Adrenal gland (tissue), 12 donors: ENCODE results near the gene PRR16. TPM values are rescaled to one million over a fixed set of nuclear protein-coding genes. Genes with fewer than 3 reads are reported as not detected.

Experiments
- DNase-seq, 7 donors: peaks; one replicate each; pipeline ENCODE4 v3.0.0-alpha.2; 2019 to 2020
- H3K27ac ChIP-seq, 5 donors: fragments of 200-600 bp; sonication (generic) in 4 of 5; 1 replicate in 3 of 5; 2 replicates in 2 of 5; pipeline versions ENCODE4 v1.5.1 to v1.8.0; 2016 to 2020; ENCODE audit warnings: mild to moderate bottlenecking in 1 of 5
- H3K27me3 ChIP-seq: fragments of 200-600 bp; 2 replicates; pipeline ENCODE4 v1.8.0; 2021
- H3K36me3 ChIP-seq, 2 donors: fragments of 200-600 bp; replicated peaks in 1 of 2; 1 replicate in 1 of 2; 2 replicates in 1 of 2; pipeline versions ENCODE4 v1.5.1 to v1.8.0; 2018 to 2022
- H3K4me1 ChIP-seq, 2 donors: fragments of 200-600 bp; replicated peaks in 1 of 2; 1 replicate in 1 of 2; 2 replicates in 1 of 2; pipeline versions ENCODE4 v1.5.1 to v1.8.0; 2018 to 2021
- H3K4me3 ChIP-seq, 4 donors: fragments of 200-600 bp; sonication (generic) in 3 of 4; one replicate each; pipeline ENCODE4 v1.5.1; 2016 to 2018
- H3K9me3 ChIP-seq, 3 donors: fragments of 200-600 bp; sonication (generic) in 1 of 3; replicated peaks in 1 of 3; 1 replicate in 2 of 3; 2 replicates in 1 of 3; pipeline versions ENCODE4 v1.5.1 to v1.8.0; 2016 to 2021
- POLR2A ChIP-seq, 2 donors: fragments of 450-650 bp; IDR thresholded peaks; one replicate each; pipeline ENCODE4 v1.6.1; 2017; ENCODE audit warnings: antibody characterized with exemption in 2 of 2, mild to moderate bottlenecking in 2 of 2, moderate library complexity in 1 of 2
- WGBS, 4 donors: extraction: QIAGEN DNeasy Blood & Tissue Kit in 2 of 4; methylation state at CpG; one replicate each; pipeline versions ENCODE4 v1.1.5 to v1.1.7; 2013 to 2017; 5-methylcytosine and 5-hydroxymethylcytosine counted together
- intact Hi-C, 2 donors: fragments of 100-400 bp; cut with DNase I; formaldehyde crosslinking; loops; one replicate each; pipeline versions ENCODE4 v1.14.1 to v1.15.0; 2022 to 2023
- polyA plus RNA-seq, 3 donors: library from polyadenylated mRNA; stranded (reverse); fragments of 200-250 nt in 2 of 3; fragments of 350-450 nt in 1 of 3; fragmentation: Illumina TruSeq in 1 of 3; extraction: RNeasy Lipid Tissue Mini Kit (QIAGEN cat#74804) in 1 of 3; gene quantifications; one replicate each; pipeline ENCODE4 v1.2.3, GENCODE V29; 2013 to 2014
- total RNA-seq, 9 donors: library from RNA; depleted of rRNA in 4 of 9; stranded (reverse); fragments of >200 nt in 4 of 9; fragments of 120-200 nt in 1 of 9; fragmentation: NEBNext Ultra II Directional in 1 of 9; extraction: Animal tissue kit (Norgen Biotek cat#: 25700) in 1 of 9; gene quantifications; one replicate each; pipeline versions ENCODE4 v1.1.0 to v1.2.4, GENCODE V29; 2013 to 2023
- TF ChIP-seq, protein P1 (sequence below), 6 experiments: fragments of 450-650 bp in 4 of 6; fragments of 200-600 bp in 2 of 6; sonication (generic) in 1 of 6; IDR thresholded peaks; 1 replicate in 5 of 6; 2 replicates in 1 of 6; pipeline versions ENCODE4 v1.5.1 to v1.8.0; 2016 to 2021; ENCODE audit warnings: antibody characterized with exemption in 6 of 6, mild to moderate bottlenecking in 2 of 6, moderate library complexity in 1 of 6
- donor health status: healthy with polysubstance abuse.
- donor health status: Bipolar disorder and iron deficiency.
- donor health status: DM: yes; HTN: yes; CAD: no.
- donor health status: DM: no; HTN: no; CAD: no.
- donor health status: DM: no; HTN: no; CAD: no.
- donor health status: DM: yes; HTN: yes; CAD: no.

PRR16 gene
- total and polyA plus RNA-seq, 12 donors = 0.17 to 22.6 (median 3.0) TPM

GRCh38 chr5:120509053-120509452, 45.0 kb downstream of the PRR16 start:
- H3K27me3 ChIP-seq = no peaks in the 10 kb centered on the region
- H3K27ac ChIP-seq = no peak overlapping the region
- intact Hi-C loops = no loop called here
- no peaks in the 10 kb centered on the region for H3K4me1 ChIP-seq
- no peaks in the 10 kb centered on the region for H3K9me3 ChIP-seq
- H3K36me3 ChIP-seq = no peaks in the 10 kb centered on the region
- 60 to 77% (median 72%) methylated on average over 3 of the region's 3 CpGs for WGBS, 4 donors
- no peak for TF ChIP-seq POLR2A (IDR thresholded peaks at IDR 0.05)
- TF ChIP-seq, protein P1, sequence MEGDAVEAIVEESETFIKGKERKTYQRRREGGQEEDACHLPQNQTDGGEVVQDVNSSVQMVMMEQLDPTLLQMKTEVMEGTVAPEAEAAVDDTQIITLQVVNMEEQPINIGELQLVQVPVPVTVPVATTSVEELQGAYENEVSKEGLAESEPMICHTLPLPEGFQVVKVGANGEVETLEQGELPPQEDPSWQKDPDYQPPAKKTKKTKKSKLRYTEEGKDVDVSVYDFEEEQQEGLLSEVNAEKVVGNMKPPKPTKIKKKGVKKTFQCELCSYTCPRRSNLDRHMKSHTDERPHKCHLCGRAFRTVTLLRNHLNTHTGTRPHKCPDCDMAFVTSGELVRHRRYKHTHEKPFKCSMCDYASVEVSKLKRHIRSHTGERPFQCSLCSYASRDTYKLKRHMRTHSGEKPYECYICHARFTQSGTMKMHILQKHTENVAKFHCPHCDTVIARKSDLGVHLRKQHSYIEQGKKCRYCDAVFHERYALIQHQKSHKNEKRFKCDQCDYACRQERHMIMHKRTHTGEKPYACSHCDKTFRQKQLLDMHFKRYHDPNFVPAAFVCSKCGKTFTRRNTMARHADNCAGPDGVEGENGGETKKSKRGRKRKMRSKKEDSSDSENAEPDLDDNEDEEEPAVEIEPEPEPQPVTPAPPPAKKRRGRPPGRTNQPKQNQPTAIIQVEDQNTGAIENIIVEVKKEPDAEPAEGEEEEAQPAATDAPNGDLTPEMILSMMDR (IDR thresholded peaks at IDR 0.05) = no peak
- H3K4me3 ChIP-seq = no peak overlapping the region
- DNase-seq = no peak

DNA sequence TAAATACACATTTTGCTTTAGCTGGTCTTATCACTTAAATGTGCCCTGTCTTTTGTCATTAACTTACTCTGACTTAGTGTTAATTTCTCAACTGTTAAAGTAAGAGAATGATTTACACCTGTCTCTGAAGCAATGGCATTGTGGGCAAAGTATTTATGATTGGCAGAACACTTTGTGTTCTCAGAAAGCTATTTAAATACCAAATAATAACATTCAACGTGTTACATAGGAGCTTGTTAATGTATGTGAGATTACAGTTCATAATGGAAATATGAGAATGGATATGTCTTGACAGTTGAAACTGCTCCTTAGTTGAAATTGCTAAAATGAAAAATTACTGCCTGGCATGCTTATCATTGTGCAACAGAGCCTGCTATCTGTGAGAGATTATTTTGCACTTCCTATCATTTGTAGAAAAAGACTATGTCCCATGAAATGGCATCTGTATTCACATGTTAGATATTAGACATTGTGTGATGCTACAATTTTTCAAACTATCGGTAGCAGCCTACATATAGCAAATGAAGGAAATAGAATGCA, 46.1 kb downstream of the PRR16 start:
- Histone ChIP-seq H3K9me3 (no peaks in the 10 kb centered on the region), H3K36me3 (no peaks in the 10 kb centered on the region), H3K4me3 (no peak overlapping the region), H3K27me3 (no peaks in the 10 kb centered on the region), H3K27ac (no peak overlapping the region), H3K4me1 (no peaks in the 10 kb centered on the region)
- TF ChIP-seq, protein P1 (IDR thresholded peaks at IDR 0.05) = no peak
- no peak for TF ChIP-seq POLR2A (IDR thresholded peaks at IDR 0.05)
- 53 to 69% (median 58%) methylated on average over 2 of the region's 2 CpGs for WGBS, 4 donors
- intact Hi-C loops = no loop called here
- DNase-seq = no peak

DNA sequence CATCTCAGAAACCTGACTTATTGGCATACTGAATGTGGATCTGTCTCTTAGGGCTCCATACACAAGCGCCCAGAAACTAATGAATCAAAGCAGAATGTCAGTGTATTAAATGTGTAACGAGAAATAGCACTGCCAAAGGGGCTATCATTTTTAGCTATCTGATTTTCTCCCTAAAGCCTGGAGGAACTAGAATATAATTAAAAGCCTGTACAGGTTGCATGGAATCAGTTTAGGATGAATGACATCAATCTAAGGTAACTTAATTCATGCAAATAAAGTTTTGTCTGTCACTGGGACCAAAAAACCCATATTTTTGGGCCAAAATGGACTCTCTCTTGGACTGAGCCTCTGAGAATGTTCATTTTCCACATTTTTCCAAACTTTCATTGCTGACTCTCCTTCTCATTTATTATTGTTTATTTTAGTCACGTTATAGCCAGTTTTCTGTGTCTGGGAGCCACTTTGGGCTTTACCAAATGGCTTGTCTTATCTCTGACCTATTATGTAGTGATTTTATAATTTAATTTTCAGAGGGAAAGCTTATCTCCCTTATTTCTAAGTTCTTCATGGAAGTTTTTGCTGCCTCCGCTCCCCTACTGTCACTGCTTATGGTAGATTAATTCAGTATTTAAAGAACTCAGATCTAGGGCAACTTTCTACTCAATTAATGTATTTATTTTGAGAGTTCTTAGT, 47.0 kb downstream of the PRR16 start:
- no peak for TF ChIP-seq POLR2A (IDR thresholded peaks at IDR 0.05)
- TF ChIP-seq, protein P1 (IDR thresholded peaks at IDR 0.05) = no peak
- 51 to 73% (median 66%) methylated on average over 4 of the region's 4 CpGs for WGBS, 4 donors
- no peak for DNase-seq
- intact Hi-C loops = no loop called here
- Histone ChIP-seq H3K9me3 (no peaks in the 10 kb centered on the region), H3K4me1 (no peaks in the 10 kb centered on the region), H3K4me3 (no peak overlapping the region), H3K36me3 (no peaks in the 10 kb centered on the region), H3K27ac (no peak overlapping the region), H3K27me3 (no peaks in the 10 kb centered on the region)

DNA sequence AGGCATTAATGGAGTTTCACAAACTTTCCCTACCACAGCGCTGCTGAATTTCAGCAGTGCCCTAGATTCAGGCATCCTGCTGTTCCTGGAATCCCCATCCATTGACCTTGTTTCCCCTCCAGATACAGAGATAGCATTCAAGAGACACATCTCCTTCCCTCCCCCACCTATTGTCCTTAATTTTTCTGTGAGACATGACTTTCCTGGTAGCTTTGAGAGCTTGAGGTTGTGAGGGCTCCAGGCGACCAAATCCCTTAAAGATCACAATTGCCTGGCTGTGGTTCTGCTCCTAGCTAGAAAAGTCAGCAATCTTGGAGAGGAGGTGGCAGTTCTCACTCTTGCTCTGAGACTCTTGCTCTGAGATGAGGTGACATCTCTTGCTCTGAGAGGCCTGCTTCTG, 48.0 kb downstream of the PRR16 start:
- Histone ChIP-seq H3K4me1 (no peaks in the 10 kb centered on the region), H3K27me3 (no peaks in the 10 kb centered on the region), H3K36me3 (no peaks in the 10 kb centered on the region), H3K27ac (no peak overlapping the region), H3K9me3 (no peaks in the 10 kb centered on the region), H3K4me3 (no peak overlapping the region)
- intact Hi-C loops = no loop called here
- no peak for DNase-seq
- WGBS, 4 donors = 39 to 55% (median 43%) methylated on average over 2 of the region's 2 CpGs
- TF ChIP-seq, protein P1 (IDR thresholded peaks at IDR 0.05) = no peak
- TF ChIP-seq POLR2A (IDR thresholded peaks at IDR 0.05) = no peak
